IMR-90 (cell line): Measurements from ENCODE around the gene NRIP3. TPM values are rescaled to one million over a fixed set of nuclear protein-coding genes. Genes with fewer than 3 reads are reported as not detected.

ENCODE experiments used
- ATAC-seq: fragments of 200-7000 bp; cut with Tn5 transposase; 2 replicates; pipeline ENCODE4 v1.9.1; 2020; ENCODE audit warnings: low read depth, mild to moderate bottlenecking, moderate library complexity
- BruUV-seq: library from RNA; stranded (reverse); fragments of 400-500 nt; replicated peaks from 2 replicates; lab custom pipeline; 2021; lab: Mats Ljungman, UMichigan
- CTCF ChIA-PET: fragments of 300-600 bp; formaldehyde crosslinking; extraction: SDS; loops from one replicate; lab custom pipeline; 2021; ENCODE audit warnings: antibody characterized with exemption; lab: Yijun Ruan, JAX
- POLR2A ChIA-PET: fragments of 300-600 bp; sonication (Branson Sonifier 250); formaldehyde crosslinking; loops from one replicate; lab custom pipeline; 2022; ENCODE audit warnings: antibody characterized with exemption; ENCODE audit not compliant: unreplicated experiment; lab: Charles Lee
- DNase-seq: peaks from one replicate; pipeline ENCODE4 v3.0.0; 2013
- H2AFZ ChIP-seq: replicated peaks from 2 replicates; pipeline ENCODE3; 2013; ENCODE audit warnings: low read length, mild to moderate bottlenecking; ENCODE audit not compliant: poor library complexity
- H2AK5ac ChIP-seq: 2 replicates; pipeline ENCODE4 v1.6.1; 2013; ENCODE audit warnings: low read depth, low read length, inconsistent platforms
- H2AK9ac ChIP-seq: replicated peaks from 2 replicates; pipeline ENCODE3; 2013; ENCODE audit warnings: mild to moderate bottlenecking, low read depth, low read length, moderate library complexity; ENCODE audit not compliant: poor library complexity
- H2BK120ac ChIP-seq: 2 replicates; pipeline ENCODE4 v1.6.1; 2013; ENCODE audit warnings: low read depth, low read length, inconsistent platforms
- H2BK15ac ChIP-seq: 3 replicates; pipeline ENCODE4 v1.6.1; 2013; ENCODE audit warnings: low read depth, low read length, inconsistent platforms
- H2BK20ac ChIP-seq: 2 replicates; pipeline ENCODE4 v1.6.1; 2013; ENCODE audit warnings: low read depth, mild to moderate bottlenecking, inconsistent platforms, low read length, moderate library complexity
- H2BK5ac ChIP-seq: 2 replicates; pipeline ENCODE4 v1.6.1; 2013; ENCODE audit warnings: mild to moderate bottlenecking, low read depth, low read length, inconsistent platforms; ENCODE audit not compliant: poor library complexity, severe bottlenecking
- H3K14ac ChIP-seq: replicated peaks from 2 replicates; pipeline ENCODE4 v1.6.1; 2013; ENCODE audit warnings: low read depth, low read length, inconsistent platforms
- H3K18ac ChIP-seq: 2 replicates; pipeline ENCODE4 v1.6.1; 2013; ENCODE audit warnings: low read depth, low read length, control low read depth
- H3K23ac ChIP-seq: 2 replicates; pipeline ENCODE4 v1.6.1; 2013; ENCODE audit warnings: low read depth, low read length, inconsistent platforms
- H3K27ac ChIP-seq: 2 replicates; pipeline ENCODE4 v1.5.1; 2013; ENCODE audit warnings: mild to moderate bottlenecking, control low read depth, low read length; ENCODE audit not compliant: insufficient read depth
- H3K27me3 ChIP-seq: 2 replicates; pipeline ENCODE4 v1.6.1; 2013; ENCODE audit warnings: low read length; ENCODE audit not compliant: control insufficient read depth, insufficient read depth
- H3K36me3 ChIP-seq: 2 replicates; pipeline ENCODE4 v1.6.1; 2013; ENCODE audit warnings: low read length, mixed read lengths; ENCODE audit not compliant: control insufficient read depth, insufficient read depth
- H3K4ac ChIP-seq: 2 replicates; pipeline ENCODE4 v1.6.1; 2013; ENCODE audit warnings: low read depth, low read length, inconsistent platforms
- H3K4me1 ChIP-seq: 2 replicates; pipeline ENCODE4 v1.6.1; 2013; ENCODE audit warnings: low read length, mixed read lengths; ENCODE audit not compliant: control insufficient read depth, insufficient read depth
- H3K4me2 ChIP-seq: 2 replicates; pipeline ENCODE4 v1.6.1; 2013; ENCODE audit warnings: low read depth, mild to moderate bottlenecking, control low read depth, low read length, moderate library complexity
- H3K4me3 ChIP-seq: 2 replicates; pipeline ENCODE4 v1.5.1; 2013; ENCODE audit warnings: low read depth, mild to moderate bottlenecking, control low read depth, low read length, moderate library complexity; ENCODE audit not compliant: insufficient read depth
- H3K56ac ChIP-seq: 2 replicates; pipeline ENCODE4 v1.6.1; 2013; ENCODE audit warnings: low read length, inconsistent platforms; ENCODE audit not compliant: insufficient read depth; ENCODE audit errors: extremely low read depth
- H3K79me1 ChIP-seq, 2 experiments: 2 replicates each; pipeline ENCODE4 v1.6.1; 2013; ENCODE audit warnings: low read length in 2 of 2, inconsistent platforms in 1 of 2, low read depth in 1 of 2
- H3K9ac ChIP-seq: 2 replicates; pipeline ENCODE4 v1.6.1; 2013; ENCODE audit warnings: low read depth, low read length, control low read depth
- H3K9me1 ChIP-seq: 2 replicates; pipeline ENCODE4 v1.6.1; 2013; ENCODE audit warnings: low read length, inconsistent platforms; ENCODE audit not compliant: insufficient read depth
- H3K9me3 ChIP-seq: 2 replicates; pipeline ENCODE4 v1.6.1; 2013; ENCODE audit warnings: low read length; ENCODE audit not compliant: control insufficient read depth, insufficient read depth
- H4K20me1 ChIP-seq: 2 replicates; pipeline ENCODE4 v1.6.1; 2013; ENCODE audit warnings: low read length, inconsistent platforms; ENCODE audit not compliant: insufficient read depth
- H4K5ac ChIP-seq: 2 replicates; pipeline ENCODE4 v1.6.1; 2013; ENCODE audit warnings: mild to moderate bottlenecking, low read depth, low read length, control low read depth
- H4K8ac ChIP-seq, 2 experiments: 2 replicates each; pipeline ENCODE4 v1.6.1; 2013; ENCODE audit warnings: low read depth in 2 of 2, low read length in 2 of 2, control low read depth in 1 of 2, inconsistent platforms in 1 of 2
- H4K91ac ChIP-seq: 2 replicates; pipeline ENCODE4 v1.6.1; 2013; ENCODE audit warnings: low read depth, low read length, inconsistent platforms; ENCODE audit not compliant: insufficient read depth
- CTCF ChIP-seq: conservative IDR thresholded peaks from 2 replicates; pipeline ENCODE4 v1.5.1; 2012; ENCODE audit warnings: mild to moderate bottlenecking, low read depth, low read length, improper control_type of control experiment
- MAZ ChIP-seq: IDR thresholded peaks from 2 replicates; pipeline ENCODE4 v1.6.1; 2012; ENCODE audit warnings: low read depth, mild to moderate bottlenecking, low read length, improper control_type of control experiment, moderate library complexity, borderline replicate concordance
- NFE2L2 ChIP-seq: fragments of 150-350 bp; IDR thresholded peaks from 2 replicates; pipeline ENCODE4 v1.6.1; 2016; ENCODE audit warnings: low read depth, mild to moderate bottlenecking, low read length
- RAD21 ChIP-seq: IDR thresholded peaks from 2 replicates; pipeline ENCODE4 v1.6.1; 2012; ENCODE audit warnings: low read length, improper control_type of control experiment
- RFX5 ChIP-seq: IDR thresholded peaks from 2 replicates; pipeline ENCODE4 v1.8.0; 2012; ENCODE audit warnings: low read depth, mild to moderate bottlenecking, low read length, moderate library complexity
- SMC3 ChIP-seq: fragments of 150-350 bp; IDR thresholded peaks from 2 replicates; pipeline ENCODE4 v1.6.1; 2016; ENCODE audit warnings: low read depth, mild to moderate bottlenecking, antibody characterized with exemption, low read length, moderate library complexity
- WGBS, 2 experiments: methylation state at CpG; one replicate each; pipeline versions ENCODE4 v1.1.5 to v1.1.7; 2013; ENCODE audit warnings: missing lambda C conversion rate in 2 of 2; ENCODE audit not compliant: insufficient read length in 1 of 2; ENCODE audit errors: extremely low coverage in 2 of 2; 5-methylcytosine and 5-hydroxymethylcytosine counted together
- dilution Hi-C: fragments of 300-500 bp; cut with HindIII; formaldehyde crosslinking; loops from one replicate; pipeline ENCODE4 v1.14.3; 2018; ENCODE audit warnings: low sequenced_read_pairs; ENCODE audit not compliant: unreplicated experiment
- in situ Hi-C: fragments of 300-500 bp; cut with MboI; formaldehyde crosslinking; loops from 3 replicates; pipeline ENCODE4 v1.14.3; 2019; ENCODE audit warnings: low sequenced_read_pairs, inconsistent platforms, mixed read lengths
- intact Hi-C: fragments of 100-400 bp; cut with micrococcal nuclease; formaldehyde crosslinking; loops from 2 replicates; pipeline ENCODE4 v1.10.0; 2022
- polyA plus RNA-seq, 3 experiments: library from polyadenylated mRNA; depleted of rRNA; stranded (reverse); fragments of >200 nt; gene quantifications; 2 replicates each; pipeline ENCODE4 v1.2.3, GENCODE V29; 2012; ENCODE audit warnings: low replicate concordance in 1 of 3
- total RNA-seq: library from RNA; depleted of rRNA; stranded (reverse); fragments of >200 nt; gene quantifications from 2 replicates; pipeline ENCODE4 v1.2.3, GENCODE V29; 2012

NRIP3 gene
- total and polyA plus RNA-seq, 2 of the 4 experiments (the other 2 are of a cell fraction): 11.5 to 43.6 TPM

- Histone ChIP-seq H4K20me1 (no peaks in the 10 kb centered on the region), H4K8ac (no peak overlapping the region), H2BK120ac (no peak overlapping the region), H3K4me3 (no peak overlapping the region), H2BK20ac (no peak overlapping the region), H3K4me1 (no peaks in the 10 kb centered on the region), H2BK5ac (no peak overlapping the region), H2AFZ (peak overlapping the region; percentile 52), H3K18ac (no peak overlapping the region), H3K14ac (no peak overlapping the region), H2AK5ac (no peak overlapping the region), H3K27ac (no peak overlapping the region), H4K91ac (no peak overlapping the region), H3K36me3 (no peaks in the 10 kb centered on the region), H2BK15ac (no peak overlapping the region), H3K23ac (no peak overlapping the region), H3K9ac (no peak overlapping the region), H3K9me3 (no peaks in the 10 kb centered on the region), H3K27me3 (peaks cover 2% of the 10 kb centered on the region; the same call in 1 of the 2 replicates), H3K56ac (no peak overlapping the region), H3K79me1 (no peaks in the 10 kb centered on the region), H2AK9ac (no peak overlapping the region), H3K4me2 (no peak overlapping the region), H4K5ac (no peak overlapping the region), H3K4ac (no peak overlapping the region), H3K9me1 (peaks cover 4% of the 10 kb centered on the region; the same call in 1 of the 2 replicates)
- dilution Hi-C loops: no loop called here
- ChIA-PET POLR2A (interaction anchor here (1.1 kb wide), 1 partner anchor 14 kb away, joined by 4 read pairs; the partner anchor contains the start of gene NRIP3), CTCF (interaction anchor here (1.1 to 2.7 kb wide), 2 partner anchors 17 to 120 kb away, joined by 3 to 20 read pairs; no protein-coding TSS in a partner anchor)
- no TSS peak for BruUV-seq
- WGBS, 2 experiments: 80% methylated on average over 1 of the region's 5 CpGs; no CpG with 5 or more reads in 1 of the 2 experiments
- intact Hi-C loops: no loop called here
- peak; percentile 46 for DNase-seq
- ATAC-seq: no peak
- TF ChIP-seq CTCF: no peak
- no peak for TF ChIP-seq MAZ
- TF ChIP-seq RAD21: no peak
- TF ChIP-seq RFX5: no peak
- TF ChIP-seq NFE2L2: no peak
- TF ChIP-seq SMC3: no peak
- in situ Hi-C loops: loop anchor here (5.0 to 25.0 kb wide), 2 partner anchors 115 to 495 kb away; no protein-coding TSS in a partner anchor
Measured at GRCh38 chr11:9017773-9018172, 14.0 kb upstream of the NRIP3 start.
